ENCODE data around the gene DCAKD.

The DCAKD gene

DNA sequence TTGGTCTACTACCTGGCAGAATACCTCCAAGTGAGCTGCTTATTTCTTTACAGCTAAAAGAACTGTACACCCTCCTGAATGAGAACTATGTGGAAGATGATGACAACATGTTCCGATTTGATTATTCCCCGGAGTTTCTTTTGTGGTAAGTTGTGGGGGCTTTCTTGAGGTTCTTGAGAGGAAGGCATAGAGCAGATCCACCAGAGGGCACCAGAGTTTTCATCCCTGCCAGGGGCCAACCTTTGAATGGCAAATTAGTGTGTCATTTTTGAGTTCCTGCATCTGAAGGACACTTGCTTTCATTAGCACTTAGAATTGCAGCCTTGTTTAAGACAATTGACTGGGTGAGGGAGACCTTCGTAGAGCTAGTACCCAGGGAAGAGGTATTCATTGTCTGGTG lies 44.7 kb upstream of the DCAKD start:
- no peak for DNase-seq (ENCODE audit: low spot score)

DNA sequence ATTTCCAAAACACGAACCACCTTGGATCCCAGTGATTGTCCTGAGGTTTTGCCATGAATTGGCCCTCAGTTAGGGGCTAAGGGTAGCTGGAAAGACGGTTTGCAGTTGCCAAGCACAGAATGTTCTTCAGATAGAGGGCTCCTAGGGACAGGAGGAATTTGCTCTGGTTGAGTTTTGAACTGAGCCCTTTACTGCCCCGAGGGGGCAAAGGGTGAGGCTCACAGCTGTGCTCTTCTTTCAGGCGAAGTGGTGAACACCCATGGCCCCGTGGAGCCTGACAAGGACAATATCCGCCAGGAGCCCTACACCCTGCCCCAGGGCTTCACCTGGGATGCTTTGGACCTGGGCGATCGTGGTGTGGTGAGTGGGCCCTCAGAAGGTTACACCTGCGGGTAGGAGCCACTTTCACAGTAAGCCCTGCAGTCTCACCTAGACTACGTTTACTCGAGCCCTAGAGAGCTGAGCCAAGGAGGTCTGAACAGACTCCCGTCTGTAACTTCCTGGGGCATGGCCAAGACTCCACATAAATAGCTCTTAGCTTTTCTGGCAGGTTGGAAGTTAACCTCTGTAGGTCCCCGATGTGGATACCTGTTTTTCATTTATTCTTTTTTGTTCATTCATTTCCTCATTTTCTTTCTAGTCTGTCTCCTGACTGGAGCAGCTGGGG lies 42.1 kb upstream of the DCAKD start:
- ATAC-seq (ENCODE audit: low read depth) (no peak), DNase-seq (ENCODE audit: low spot score) (no peak)
- H3K27me3 ChIP-seq (ENCODE audit: insufficient read depth, poor library complexity, severe bottlenecking) = no peaks in the 10 kb centered on the region
- H3K4me3 ChIP-seq (ENCODE audit: severe bottlenecking) = no peak overlapping the region
- TF ChIP-seq, protein P1, sequence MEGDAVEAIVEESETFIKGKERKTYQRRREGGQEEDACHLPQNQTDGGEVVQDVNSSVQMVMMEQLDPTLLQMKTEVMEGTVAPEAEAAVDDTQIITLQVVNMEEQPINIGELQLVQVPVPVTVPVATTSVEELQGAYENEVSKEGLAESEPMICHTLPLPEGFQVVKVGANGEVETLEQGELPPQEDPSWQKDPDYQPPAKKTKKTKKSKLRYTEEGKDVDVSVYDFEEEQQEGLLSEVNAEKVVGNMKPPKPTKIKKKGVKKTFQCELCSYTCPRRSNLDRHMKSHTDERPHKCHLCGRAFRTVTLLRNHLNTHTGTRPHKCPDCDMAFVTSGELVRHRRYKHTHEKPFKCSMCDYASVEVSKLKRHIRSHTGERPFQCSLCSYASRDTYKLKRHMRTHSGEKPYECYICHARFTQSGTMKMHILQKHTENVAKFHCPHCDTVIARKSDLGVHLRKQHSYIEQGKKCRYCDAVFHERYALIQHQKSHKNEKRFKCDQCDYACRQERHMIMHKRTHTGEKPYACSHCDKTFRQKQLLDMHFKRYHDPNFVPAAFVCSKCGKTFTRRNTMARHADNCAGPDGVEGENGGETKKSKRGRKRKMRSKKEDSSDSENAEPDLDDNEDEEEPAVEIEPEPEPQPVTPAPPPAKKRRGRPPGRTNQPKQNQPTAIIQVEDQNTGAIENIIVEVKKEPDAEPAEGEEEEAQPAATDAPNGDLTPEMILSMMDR (IDR thresholded peaks at IDR 0.05; ENCODE audit: poor library complexity, severe bottlenecking) = no peak
- peak overlapping the region; percentile 81 for H3K27ac ChIP-seq (ENCODE audit: poor library complexity, severe bottlenecking)
- H3K36me3 ChIP-seq (ENCODE audit: low read depth) = peaks cover 91% of the 10 kb centered on the region
- H3K9me3 ChIP-seq (ENCODE audit: severe bottlenecking) = no peaks in the 10 kb centered on the region
- peaks cover 17% of the 10 kb centered on the region for H3K4me1 ChIP-seq (ENCODE audit: insufficient read depth, poor library complexity, severe bottlenecking)

More for the DNA sequence above, 44.7 kb upstream of the DCAKD start:
- H3K36me3 ChIP-seq (ENCODE audit: low read depth) = peaks cover 88% of the 10 kb centered on the region
- no peak overlapping the region for H3K4me3 ChIP-seq (ENCODE audit: severe bottlenecking)
- H3K27ac ChIP-seq (ENCODE audit: poor library complexity, severe bottlenecking) = no peak overlapping the region
- TF ChIP-seq, protein P1 (IDR thresholded peaks at IDR 0.05; ENCODE audit: poor library complexity, severe bottlenecking) = peak; percentile 69
- H3K27me3 ChIP-seq (ENCODE audit: insufficient read depth, poor library complexity, severe bottlenecking) = no peaks in the 10 kb centered on the region
- peaks cover 17% of the 10 kb centered on the region for H3K4me1 ChIP-seq (ENCODE audit: insufficient read depth, poor library complexity, severe bottlenecking)
- H3K9me3 ChIP-seq (ENCODE audit: severe bottlenecking) = no peaks in the 10 kb centered on the region
- ATAC-seq (ENCODE audit: low read depth) = no peak

DNA sequence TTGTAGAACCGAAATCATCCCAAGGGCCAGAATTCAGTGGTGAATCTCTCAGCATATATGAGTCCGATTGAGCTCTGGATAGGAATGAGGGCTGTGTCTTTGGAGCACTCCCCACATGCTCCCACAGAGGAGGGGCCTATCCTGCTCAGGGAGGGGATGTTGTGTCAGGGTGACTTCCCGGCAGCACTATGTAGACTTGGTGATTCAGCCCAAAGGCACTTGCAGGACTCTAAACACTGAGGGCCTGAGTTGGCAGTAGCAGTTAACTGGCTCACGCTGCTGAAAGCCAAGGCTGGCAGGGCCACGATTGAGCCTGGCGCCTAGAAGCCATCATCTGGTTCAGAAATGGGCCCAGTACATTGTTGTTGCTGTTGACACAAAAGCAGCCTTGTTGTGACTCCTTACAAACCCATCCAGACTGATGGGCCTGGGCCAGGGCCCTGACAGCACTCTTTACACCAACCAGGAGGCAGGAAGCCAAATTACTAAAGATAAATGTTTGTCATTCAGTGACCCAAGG lies 41.5 kb upstream of the DCAKD start:
- H3K36me3 ChIP-seq (ENCODE audit: low read depth) = peaks cover 91% of the 10 kb centered on the region
- no peak overlapping the region for H3K4me3 ChIP-seq (ENCODE audit: severe bottlenecking)
- no peaks in the 10 kb centered on the region for H3K9me3 ChIP-seq (ENCODE audit: severe bottlenecking)
- TF ChIP-seq, protein P1 (IDR thresholded peaks at IDR 0.05; ENCODE audit: poor library complexity, severe bottlenecking) = no peak
- ATAC-seq (ENCODE audit: low read depth) (peak; percentile 100), DNase-seq (ENCODE audit: low spot score) (peak; percentile 94)
- peak overlapping the region; percentile 81 for H3K27ac ChIP-seq (ENCODE audit: poor library complexity, severe bottlenecking)
- peaks cover 17% of the 10 kb centered on the region for H3K4me1 ChIP-seq (ENCODE audit: insufficient read depth, poor library complexity, severe bottlenecking)
- H3K27me3 ChIP-seq (ENCODE audit: insufficient read depth, poor library complexity, severe bottlenecking) = no peaks in the 10 kb centered on the region

DNA sequence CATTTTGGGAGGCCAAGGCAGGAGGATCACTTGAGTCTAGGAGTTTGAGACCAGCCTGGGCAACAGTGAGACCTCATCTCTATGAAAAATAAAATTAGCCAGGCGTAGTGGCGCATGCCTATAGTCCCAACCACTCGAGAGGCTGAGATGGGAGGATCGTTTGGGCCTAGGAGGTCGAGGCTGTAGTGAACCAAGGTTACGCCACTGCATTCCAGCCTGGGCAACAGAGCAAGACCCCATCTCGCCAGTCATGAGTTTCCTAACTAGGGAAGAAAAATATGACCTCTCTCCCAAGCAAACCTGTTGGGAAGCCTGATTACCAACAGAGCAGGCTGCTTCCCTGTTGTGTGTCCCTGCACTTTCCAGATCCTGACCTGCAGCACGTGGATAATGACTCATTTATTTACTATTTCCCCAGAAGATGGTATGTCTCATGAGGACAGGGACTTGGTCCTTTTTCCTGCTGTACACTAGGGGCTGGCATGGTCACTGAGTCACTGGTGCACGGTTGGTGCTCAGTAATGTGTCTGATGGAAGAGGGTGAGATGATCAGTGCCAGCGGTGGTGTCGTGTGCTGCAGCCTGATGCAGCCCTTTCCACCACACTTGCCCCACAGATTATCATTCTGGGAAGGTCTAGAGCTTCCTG lies 40.5 kb upstream of the DCAKD start:
- H3K27ac ChIP-seq (ENCODE audit: poor library complexity, severe bottlenecking) = peak overlapping the region; percentile 81
- no peaks in the 10 kb centered on the region for H3K9me3 ChIP-seq (ENCODE audit: severe bottlenecking)
- ATAC-seq (ENCODE audit: low read depth) (no peak), DNase-seq (ENCODE audit: low spot score) (no peak)
- peaks cover 91% of the 10 kb centered on the region for H3K36me3 ChIP-seq (ENCODE audit: low read depth)
- no peaks in the 10 kb centered on the region for H3K27me3 ChIP-seq (ENCODE audit: insufficient read depth, poor library complexity, severe bottlenecking)
- H3K4me1 ChIP-seq (ENCODE audit: insufficient read depth, poor library complexity, severe bottlenecking) = peaks cover 17% of the 10 kb centered on the region
- no peak overlapping the region for H3K4me3 ChIP-seq (ENCODE audit: severe bottlenecking)
- TF ChIP-seq, protein P1 (IDR thresholded peaks at IDR 0.05; ENCODE audit: poor library complexity, severe bottlenecking) = no peak

DNA sequence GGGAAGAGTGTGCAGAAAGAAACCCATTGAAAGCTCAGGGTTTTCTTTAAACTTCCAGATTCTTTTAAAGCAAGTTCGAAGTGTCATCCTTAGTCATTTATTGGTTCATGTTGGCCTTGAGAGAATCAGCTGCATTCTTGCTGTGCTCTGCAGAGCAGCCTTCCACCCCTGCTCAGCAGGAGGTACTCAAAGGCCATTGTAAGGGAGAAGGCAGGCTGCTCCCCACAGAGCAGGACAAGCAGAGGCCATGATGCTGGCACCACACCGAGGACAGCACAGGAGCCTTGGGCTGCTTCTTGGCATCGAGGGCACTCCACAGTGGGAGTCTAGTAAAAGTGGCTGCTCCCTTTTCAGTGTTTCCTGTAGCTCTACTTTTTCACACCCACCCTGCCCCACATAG lies 39.3 kb upstream of the DCAKD start:
- TF ChIP-seq, protein P1 (IDR thresholded peaks at IDR 0.05; ENCODE audit: poor library complexity, severe bottlenecking) = no peak
- peaks cover 91% of the 10 kb centered on the region for H3K36me3 ChIP-seq (ENCODE audit: low read depth)
- no peak overlapping the region for H3K27ac ChIP-seq (ENCODE audit: poor library complexity, severe bottlenecking)
- no peaks in the 10 kb centered on the region for H3K9me3 ChIP-seq (ENCODE audit: severe bottlenecking)
- H3K4me1 ChIP-seq (ENCODE audit: insufficient read depth, poor library complexity, severe bottlenecking) = peaks cover 17% of the 10 kb centered on the region
- ATAC-seq (ENCODE audit: low read depth) = no peak
- H3K4me3 ChIP-seq (ENCODE audit: severe bottlenecking) = no peak overlapping the region
- no peak for DNase-seq (ENCODE audit: low spot score)
- no peaks in the 10 kb centered on the region for H3K27me3 ChIP-seq (ENCODE audit: insufficient read depth, poor library complexity, severe bottlenecking)

Data from RWPE2 (cell line).